CD4-positive, alpha-beta T cell treated with Interleukin-17A for 1 hour (primary cell): Measurements from ENCODE around the gene SLC39A7.
"Not testable (repeated sequence)": the region's sequence is repeated elsewhere in the genome, so short reads cannot be mapped to it uniquely, and the experiment has no call there.

ENCODE experiments used
- DNase-seq: peaks from one replicate; pipeline ENCODE4 v3.0.0-alpha.2; 2020

The SLC39A7 gene

DNA sequence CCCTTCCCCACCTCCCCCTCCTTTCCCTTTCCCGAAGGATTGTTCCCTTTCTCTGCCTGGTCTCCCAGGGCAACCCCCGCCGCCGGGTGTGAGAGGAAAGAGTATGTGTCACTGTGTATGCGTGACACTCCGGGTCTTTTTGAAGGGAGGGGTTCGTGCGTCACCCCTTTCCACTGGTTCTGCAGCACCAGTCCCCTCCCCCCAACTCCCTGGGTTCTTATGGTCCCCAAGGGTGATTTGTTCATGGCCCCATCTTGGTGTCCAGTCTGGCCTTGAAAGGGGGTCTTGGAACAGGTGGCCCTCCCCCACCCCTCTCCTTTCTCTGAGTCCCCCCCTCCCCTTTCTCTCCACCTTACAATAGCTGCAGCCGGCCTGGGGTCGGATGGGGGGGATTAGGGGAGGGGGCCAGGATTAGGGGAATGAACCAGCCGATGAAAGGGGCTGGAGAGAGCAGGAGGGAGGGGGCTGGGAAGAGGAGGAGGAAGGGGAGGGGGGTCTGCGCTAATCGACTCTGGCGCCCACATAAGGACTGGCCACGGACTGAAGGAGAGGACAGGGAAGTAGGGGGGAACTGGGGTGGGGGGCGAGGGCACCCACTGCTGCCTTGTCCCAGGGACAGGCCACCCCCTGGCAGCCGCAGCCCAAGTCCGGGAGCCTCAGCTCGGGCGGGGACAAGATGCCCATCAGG, 6.3 kb downstream of the SLC39A7 start:
- no peak for DNase-seq

DNA sequence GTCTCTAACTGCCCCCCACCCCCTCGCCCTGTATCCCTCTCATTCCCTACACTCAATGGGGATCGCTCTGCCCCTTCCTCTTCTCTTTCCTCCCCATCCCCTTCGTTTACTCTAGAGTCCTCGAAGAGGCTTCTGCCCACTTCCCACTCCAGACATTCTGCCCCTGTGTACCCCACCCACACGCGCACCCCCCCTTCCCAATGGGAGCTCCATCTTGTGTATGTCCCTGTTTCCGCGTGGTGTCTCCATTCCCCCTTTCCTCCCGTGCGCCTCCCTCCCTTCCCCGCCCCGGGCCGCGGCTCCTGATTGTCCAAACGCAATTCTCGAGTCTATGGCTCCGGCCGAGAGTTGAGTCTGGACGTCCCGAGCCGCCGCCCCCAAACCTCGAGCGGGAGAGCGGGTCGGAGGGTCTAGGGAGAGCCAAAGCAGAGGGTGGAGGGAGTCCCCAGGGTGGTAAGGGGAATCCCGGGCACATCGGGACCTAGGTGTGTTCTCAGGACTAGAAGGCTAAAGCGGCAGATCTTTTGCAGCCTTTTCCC, 7.0 kb downstream of the SLC39A7 start:
- peak; percentile 47 for DNase-seq

DNA sequence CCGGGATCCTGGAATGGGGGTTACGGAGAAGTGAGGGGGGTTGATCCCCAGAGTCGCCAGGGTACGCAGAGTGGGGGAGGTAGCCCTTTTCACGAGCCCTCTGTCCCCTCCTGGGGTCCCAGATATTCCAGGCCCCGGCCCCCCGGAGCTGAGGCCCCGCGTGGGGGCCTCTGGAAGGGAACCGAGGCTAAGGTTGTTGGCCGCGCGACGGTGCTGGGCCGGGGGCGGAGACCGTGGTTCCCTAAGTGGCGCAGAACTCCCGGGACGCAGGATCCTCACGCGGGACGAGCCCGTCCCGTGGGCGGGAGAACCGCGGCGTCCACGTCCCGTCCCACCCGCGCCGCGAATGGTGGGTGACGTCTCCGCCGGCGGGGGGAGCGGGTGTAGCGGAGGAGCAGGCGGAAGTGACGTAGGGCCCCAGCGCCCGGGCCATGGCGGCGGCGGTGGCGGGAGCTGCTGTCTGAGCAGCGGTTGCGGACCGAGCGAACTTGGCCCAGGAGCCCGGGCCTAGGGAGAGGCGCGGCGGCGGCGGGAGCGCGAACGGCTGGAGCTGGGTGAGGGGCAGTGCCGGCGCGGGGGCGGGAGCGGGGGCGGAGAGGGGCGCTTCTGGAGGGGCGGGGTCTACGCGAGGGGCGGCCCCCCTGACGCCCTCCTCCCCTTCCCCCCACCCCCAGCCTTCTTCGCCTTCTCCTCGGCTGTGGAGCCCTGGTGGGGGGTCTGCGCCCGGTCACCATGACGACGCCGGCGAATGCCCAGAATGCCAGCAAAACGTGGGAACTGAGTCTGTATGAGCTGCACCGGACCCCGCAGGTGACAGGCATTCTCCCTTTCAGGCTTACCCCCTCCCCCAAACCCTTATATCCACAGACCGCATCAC, 7.7 kb downstream of the SLC39A7 start, which contains the start of gene RING1:
Gene RING1 (plus strand): TSS at position 410 of the 877 bp plus-strand sequence. CDS start 323 bp downstream, at position 733.
- DNase-seq, result peak; percentile 88

- no peak for DNase-seq
Measured at GRCh38 chr6:33209856-33210255, 9.2 kb downstream of the SLC39A7 start.

DNA sequence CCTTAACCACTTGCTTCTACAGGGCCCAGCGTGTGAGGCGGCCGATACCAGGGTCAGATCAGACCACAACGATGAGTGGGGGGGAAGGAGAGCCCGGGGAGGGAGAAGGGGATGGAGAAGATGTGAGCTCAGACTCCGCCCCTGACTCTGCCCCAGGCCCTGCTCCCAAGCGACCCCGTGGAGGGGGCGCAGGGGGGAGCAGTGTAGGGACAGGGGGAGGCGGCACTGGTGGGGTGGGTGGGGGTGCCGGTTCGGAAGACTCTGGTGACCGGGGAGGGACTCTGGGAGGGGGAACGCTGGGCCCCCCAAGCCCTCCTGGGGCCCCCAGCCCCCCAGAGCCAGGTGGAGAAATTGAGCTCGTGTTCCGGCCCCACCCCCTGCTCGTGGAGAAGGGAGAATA, 10.5 kb downstream of the SLC39A7 start:
- no peak for DNase-seq

DNA sequence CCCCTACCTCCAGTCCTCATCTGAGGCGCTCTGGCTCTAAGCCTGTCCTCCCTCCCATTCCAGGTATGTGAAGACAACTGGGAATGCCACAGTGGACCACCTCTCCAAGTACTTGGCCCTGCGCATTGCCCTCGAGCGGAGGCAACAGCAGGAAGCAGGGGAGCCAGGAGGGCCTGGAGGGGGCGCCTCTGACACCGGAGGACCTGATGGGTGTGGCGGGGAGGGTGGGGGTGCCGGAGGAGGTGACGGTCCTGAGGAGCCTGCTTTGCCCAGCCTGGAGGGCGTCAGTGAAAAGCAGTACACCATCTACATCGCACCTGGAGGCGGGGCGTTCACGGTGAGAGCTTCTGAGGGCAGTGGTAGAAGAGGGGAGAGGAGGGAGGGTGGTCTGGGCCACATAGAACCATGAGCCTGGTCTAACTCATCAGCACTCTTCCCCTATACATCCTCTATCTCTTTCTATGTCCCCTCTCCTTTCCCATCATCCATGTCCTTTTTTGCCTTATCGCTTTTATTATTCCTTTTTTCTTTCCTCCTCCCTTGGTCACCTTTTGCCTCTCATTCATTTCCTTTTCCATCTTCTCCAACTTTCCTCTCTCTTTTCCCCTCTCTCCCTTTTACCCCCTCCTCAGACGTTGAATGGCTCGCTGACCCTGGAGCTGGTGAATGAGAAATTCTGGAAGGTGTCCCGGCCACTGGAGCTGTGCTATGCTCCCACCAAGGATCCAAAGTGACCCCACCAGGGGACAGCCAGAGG, 11.2 kb downstream of the SLC39A7 start:
- no peak for DNase-seq

GRCh38 chr6:33212857-33213165, 12.1 kb downstream of the SLC39A7 start:
- DNase-seq, result no peak

GRCh38 chr6:33213166-33213988, 12.7 kb downstream of the SLC39A7 start:
- peak; percentile 30 for DNase-seq

- DNase-seq, result no peak
Measured at GRCh38 chr6:33213989-33214335, 13.3 kb downstream of the SLC39A7 start.

GRCh38 chr6:33215271-33216116, 14.8 kb downstream of the SLC39A7 start:
- DNase-seq, result no peak

DNA sequence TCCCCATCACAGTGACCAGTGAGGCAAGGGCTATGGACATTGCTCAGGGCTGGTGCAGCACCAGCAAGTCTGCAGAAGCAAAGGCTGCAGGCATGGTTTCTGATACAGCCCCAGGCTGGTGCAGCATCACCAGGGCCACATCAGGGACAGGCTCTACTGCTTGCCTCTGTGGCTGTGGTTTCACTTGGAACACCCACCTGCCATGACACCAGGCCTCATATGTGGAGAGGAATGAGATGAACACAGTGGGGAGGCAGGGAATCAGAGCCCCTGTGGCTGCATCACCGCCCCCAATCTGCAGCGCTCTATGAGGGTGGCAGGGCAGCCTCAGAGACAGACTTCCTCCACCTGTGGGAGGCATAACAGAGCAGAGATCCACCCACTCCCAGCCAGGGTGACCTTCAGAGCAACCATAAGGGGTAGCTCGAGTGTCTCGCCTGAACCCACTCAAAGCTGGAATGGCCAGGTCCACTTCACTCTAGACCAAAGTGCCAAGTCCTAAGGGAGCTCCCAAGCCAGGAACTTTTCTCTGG, 15.5 kb downstream of the SLC39A7 start:
- DNase-seq, result no peak

DNA sequence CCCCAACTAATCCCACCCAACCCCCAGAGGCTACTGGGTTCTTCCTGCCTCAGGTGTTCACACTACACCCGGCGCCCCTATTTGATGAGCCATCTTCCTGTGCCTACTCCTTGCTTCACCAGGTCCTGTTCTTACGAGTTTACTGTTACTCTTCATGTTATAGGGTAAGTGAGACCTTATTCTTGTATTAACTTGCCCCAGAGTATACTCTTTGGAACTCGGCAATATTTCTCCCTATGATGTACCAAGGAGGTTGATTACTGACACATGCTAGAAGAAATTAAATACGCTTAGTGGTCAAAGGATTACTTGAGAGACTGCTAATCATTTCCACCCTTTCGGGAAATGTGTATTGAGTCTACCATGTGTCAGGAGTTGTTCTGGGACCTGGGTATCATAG, 16.6 kb downstream of the SLC39A7 start:
- no peak for DNase-seq

DNA sequence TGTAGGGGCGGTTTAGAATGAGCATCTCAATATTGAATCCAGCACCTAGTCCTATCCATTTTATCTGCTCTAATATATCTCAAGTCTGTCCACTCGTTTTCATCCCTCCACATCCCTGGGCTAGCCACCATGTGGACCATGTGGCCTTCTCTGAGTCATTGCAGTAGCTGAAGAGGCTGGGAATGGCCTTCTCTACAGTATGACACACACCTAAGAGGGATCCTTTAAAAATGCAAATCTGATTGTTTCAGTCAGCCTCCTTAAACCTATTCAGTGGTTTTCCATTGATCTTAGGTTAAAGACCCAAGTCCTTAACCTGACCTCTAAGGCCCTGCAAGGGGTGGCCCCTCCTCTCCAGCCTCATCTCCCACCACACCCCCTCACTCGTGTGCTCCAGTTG, 17.0 kb downstream of the SLC39A7 start:
- DNase-seq, result no peak

DNA sequence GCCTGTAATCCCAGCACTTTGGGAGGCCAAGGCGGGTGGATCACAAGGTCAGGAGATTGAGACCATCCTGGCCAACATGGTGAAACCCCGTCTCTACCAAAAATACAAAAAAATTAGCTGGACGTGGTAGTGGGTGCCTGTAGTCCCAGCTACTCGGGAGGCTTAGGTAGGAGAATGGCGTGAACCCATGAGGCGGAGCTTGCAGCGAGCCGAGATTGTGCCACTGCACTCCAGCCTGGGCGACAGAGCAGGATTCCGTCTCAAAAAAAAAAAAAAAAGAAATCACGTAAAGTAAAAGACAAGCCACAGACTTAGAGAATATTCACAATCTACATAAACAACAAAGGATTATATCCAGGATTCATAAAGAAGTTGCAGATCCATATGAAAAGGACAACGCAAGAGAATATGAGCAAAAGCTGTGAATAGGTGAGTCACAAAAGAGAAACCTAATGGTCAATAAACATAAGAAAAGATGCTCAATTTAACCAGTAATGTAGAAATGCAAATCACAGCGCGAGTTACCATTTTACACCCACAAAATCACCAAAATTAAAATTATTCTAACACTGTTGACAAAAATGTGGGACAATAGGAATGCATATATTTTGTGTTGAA, 25.9 kb downstream of the SLC39A7 start:
- DNase-seq, result not testable (repeated sequence)

GRCh38 chr6:33235221-33235634, 34.6 kb downstream of the SLC39A7 start:
- no peak for DNase-seq

GRCh38 chr6:33236328-33236727, 35.7 kb downstream of the SLC39A7 start:
- no peak for DNase-seq

GRCh38 chr6:33236852-33237251, 36.2 kb downstream of the SLC39A7 start:
- no peak for DNase-seq

DNA sequence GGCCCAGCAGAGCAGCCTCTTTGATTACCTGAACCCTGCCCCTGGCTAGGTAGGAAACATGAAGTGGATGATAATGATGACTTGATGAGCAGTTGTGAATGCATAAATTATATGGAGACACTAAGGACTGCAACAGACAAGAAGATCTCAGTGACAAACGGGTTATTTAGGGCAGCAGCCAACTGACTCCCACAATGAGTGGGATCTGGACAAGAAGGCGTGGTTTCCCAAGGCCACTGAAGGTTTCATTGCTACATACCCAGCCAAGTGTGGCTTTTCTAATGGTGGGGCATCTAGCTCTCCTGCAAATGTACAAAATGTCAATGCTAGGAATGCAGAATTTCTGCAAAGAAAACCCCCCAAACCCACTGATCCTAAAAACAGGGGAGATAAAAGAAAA, 37.1 kb downstream of the SLC39A7 start:
- no peak for DNase-seq

DNA sequence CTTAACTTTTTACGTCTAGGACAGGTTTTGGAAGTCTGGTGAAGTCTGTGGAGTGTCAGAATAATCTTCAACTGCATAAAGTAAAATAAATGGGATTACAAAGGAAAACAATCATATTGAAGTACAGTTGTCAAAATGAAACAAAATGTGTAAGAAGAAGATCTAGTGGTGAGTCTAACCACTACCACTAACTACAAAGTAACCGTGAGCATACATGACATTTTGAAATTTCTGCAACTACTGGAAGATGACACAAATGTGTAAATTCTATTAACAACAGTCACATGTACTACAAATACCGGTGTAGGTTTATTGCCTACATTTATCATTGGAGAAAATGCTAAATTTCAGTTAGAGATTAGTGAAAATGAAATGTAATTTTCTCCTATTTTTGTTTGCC, 41.3 kb downstream of the SLC39A7 start:
- DNase-seq, result no peak

DNA sequence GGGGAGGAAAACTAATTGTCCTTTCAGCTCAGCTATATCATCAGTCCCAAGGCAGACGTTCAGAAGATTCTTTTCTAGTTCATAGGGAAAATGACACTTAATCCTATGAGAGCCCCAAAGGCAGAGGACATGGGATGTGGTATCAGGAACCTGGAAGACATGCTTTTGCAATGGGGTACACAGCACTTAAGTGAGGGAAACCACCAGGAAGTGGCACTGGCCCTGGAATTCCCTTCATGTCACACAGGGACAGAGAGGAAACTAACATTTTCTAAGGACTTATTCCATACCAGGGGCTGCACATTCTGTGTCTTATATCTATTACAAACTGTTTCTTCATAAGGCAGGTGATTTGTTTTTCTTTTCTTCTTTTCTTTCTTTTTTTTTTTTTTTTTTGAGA, 42.8 kb downstream of the SLC39A7 start:
- no peak for DNase-seq
